Epithelial cell of esophagus (primary cell): ENCODE data around the gene BAIAP2.

Source experiments
- DNase-seq: peaks from one replicate; pipeline ENCODE4 v3.0.0; 2010; ENCODE audit warnings: low read depth
- H3K4me3 ChIP-seq: 2 replicates; pipeline ENCODE4 v1.5.1; 2011; ENCODE audit warnings: mild to moderate bottlenecking, low read length, control low read depth
- CTCF ChIP-seq: IDR thresholded peaks from 2 replicates; pipeline ENCODE4 v1.5.1; 2011; ENCODE audit warnings: low read depth, mild to moderate bottlenecking, low read length, control low read depth, inconsistent platforms; ENCODE audit not compliant: insufficient read depth; ENCODE audit errors: missing control alignments

Gene BAIAP2

GRCh38 chr17:80998118-80998747 lies 36.7 kb upstream of the BAIAP2 start:
- no peak overlapping the region for H3K4me3 ChIP-seq
- TF ChIP-seq CTCF = no peak
- DNase-seq = no peak

DNA sequence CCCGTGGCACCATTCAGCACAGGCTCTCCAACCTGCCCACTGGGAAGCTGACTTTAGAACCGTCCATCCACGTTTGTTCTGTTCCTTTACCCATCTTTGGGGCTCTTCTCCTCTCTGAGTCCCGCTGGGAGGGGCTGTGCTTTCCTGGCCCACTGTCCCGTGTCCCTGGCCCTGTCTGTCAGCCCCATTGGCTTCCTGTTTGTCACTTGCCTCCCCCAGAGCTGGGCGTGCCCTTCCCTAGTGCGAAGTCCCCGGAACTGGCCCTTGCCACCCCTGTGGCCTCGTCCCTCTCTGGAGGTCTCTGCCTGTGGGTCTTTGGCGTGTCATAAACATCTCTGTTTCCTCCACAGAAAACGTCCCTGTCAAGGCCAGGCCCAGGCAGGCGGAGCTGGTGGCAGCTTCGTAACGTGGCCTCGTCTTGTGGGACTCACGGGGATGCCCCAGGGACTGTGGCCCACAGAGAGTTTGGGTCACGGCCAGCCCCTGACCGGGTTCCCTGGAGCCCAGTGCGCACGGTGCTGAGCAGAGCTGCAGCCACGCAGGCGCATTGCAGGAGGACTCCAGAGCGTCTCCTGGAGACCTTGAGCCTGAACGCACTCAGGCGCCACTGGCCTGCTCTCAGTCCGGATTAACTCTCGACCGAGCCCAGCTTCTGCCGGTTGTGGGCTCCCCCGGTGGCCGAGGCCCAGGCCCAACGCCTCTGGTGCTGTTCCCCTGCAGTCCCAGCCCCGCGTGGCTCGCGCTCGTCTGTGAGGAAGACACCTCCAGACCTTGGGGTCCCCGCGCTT lies 36.0 kb upstream of the BAIAP2 start:
- H3K4me3 ChIP-seq = no peak overlapping the region
- no peak for DNase-seq
- no peak for TF ChIP-seq CTCF

DNA sequence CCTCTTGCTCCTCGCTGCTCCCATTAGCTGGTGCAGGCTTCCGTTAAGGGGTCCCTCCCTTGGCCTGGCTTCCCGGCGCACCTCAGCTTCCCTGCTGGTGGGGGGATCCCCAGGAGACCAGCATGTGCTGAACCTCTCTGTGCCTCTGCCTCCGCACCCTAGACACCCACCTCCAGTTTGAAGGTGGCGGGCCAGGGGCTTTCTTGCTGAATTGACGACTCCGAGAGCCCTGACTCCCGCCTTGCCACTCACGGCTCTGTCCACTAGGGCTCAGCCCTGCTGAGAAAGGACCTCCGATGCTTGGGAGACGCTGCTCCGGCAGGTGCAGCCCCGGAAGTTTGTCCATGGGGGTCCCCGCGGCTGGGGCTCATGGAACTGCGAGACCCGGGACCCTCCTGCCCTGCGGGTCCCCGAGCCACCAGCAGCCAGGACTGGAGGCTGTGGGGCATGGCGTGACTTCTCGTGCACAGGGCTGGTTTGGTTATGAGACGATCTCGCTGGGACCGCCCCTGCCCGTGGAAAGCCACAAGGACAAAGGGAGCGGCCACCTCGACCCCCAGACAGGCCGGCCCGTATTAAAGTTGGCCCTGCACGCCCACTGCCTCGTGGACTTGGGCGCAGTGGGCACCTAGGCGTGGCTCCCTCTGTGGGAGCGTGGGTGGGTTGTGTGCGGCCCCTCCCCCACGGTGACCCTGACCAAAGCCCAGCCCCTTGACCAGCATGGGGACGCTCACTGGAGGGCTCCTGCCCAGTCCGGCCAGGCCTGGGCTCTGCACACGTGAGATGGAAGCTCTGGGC lies 35.2 kb upstream of the BAIAP2 start:
- TF ChIP-seq CTCF = no peak

GRCh38 chr17:81000334-81000630 lies 34.7 kb upstream of the BAIAP2 start:
- no peak overlapping the region for H3K4me3 ChIP-seq
- no peak for TF ChIP-seq CTCF
- no peak for DNase-seq

More for the DNA sequence above, 35.2 kb upstream of the BAIAP2 start:
- H3K4me3 ChIP-seq = no peak overlapping the region
- no peak for DNase-seq

- no peak for TF ChIP-seq CTCF
- DNase-seq = no peak
- H3K4me3 ChIP-seq = no peak overlapping the region
Measured at GRCh38 chr17:81000631-81001357, 34.2 kb upstream of the BAIAP2 start.

GRCh38 chr17:81002013-81002384 lies 33.0 kb upstream of the BAIAP2 start:
- TF ChIP-seq CTCF = no peak
- H3K4me3 ChIP-seq = no peak overlapping the region
- no peak for DNase-seq
